GM18511 (cell line): ENCODE results near the gene GMCL1.
"Not testable (repeated sequence)": the region's sequence is repeated elsewhere in the genome, so short reads cannot be mapped to it uniquely, and the experiment has no call there.

Source experiments
- ATAC-seq: cut with Tn5 transposase; IDR thresholded peaks from one replicate; pipeline ENCODE4 v1.9.1; 2021; ENCODE audit warnings: mild to moderate bottlenecking, moderate library complexity; ENCODE audit not compliant: unreplicated experiment

GMCL1 gene

DNA sequence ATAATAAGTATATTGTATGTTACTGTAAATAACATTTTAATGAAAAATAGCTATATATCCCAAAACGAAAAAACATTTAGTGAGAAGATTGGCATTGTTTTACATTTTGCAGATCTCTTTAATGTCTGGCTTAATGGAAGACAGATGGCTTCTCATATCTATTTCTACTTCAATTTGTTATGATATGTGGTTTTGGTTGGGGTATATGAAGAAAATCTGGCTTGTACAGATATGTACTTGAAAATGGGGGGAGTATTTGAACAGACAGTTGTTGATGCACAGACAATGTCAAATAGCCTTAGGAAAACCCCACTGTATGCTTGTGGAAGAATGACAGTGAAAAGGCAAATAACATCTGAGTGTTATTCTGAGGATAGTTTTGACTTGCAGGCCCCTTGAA, 23.6 kb upstream of the GMCL1 start:
- ATAC-seq: no peak

- no peak for ATAC-seq
Measured at GRCh38 chr2:69807821-69808540, 21.5 kb upstream of the GMCL1 start.

DNA sequence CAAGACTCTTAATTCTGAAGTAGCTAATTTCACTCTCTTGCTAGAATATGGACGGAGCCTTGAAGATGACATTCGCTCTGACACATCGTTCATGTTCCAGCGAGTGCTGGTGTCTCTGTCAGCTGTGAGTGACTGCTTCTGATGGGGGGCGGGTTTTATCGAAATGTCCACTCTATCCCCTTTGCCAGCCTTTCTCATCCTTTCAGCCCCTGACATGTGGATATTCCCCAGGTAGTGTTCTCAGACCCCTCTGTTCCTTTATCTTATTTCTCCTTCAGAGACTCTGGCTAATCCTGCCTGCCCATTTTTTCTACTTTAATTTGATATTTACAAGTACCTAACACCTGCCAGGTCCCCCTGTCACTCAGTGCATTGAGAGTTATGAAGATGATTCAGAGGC, 18.9 kb upstream of the GMCL1 start:
- no peak for ATAC-seq

DNA sequence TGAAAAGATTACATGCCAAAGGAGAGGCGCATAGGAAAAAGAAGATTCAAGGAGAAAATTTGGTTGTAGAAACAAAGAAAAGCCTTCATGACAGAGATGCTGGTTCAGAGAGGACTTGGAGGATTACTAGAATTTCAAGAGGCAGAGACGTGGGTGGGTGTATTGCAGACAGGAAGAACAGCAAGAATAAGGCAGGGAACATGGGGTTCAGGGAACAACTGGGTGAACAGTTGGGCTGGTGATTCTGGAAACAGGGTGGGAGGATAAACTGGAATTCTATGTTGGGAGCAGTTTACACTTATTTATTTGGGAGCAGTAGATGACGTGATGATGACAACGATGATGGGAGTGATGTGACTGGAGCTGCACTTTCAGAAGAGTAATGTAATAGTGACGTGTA, 18.4 kb upstream of the GMCL1 start:
- no peak for ATAC-seq

DNA sequence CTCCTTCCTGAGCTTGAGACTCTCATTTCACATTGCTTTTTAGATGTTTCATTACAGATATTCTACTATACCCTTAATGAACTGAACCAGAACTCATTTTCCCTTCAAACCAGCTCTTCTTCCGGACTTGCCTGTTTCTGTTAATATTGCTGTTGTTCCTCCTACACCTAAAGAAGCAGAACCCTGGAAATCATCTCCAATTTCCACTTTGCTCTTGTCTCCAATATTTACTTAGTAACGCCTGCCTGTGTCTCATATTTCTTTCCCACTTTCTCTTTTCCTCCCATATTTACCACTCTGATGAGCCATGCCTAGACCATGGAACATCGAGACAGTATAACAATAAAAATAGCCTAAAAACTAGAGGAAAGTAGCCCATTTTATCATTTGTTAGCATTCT, 17.9 kb upstream of the GMCL1 start:
- no peak for ATAC-seq

GRCh38 chr2:69815717-69816116, 13.7 kb upstream of the GMCL1 start:
- ATAC-seq: no peak

- no peak for ATAC-seq
Measured at GRCh38 chr2:69816923-69817542, 12.4 kb upstream of the GMCL1 start.

GRCh38 chr2:69817729-69818501, 11.5 kb upstream of the GMCL1 start:
- ATAC-seq: no peak

GRCh38 chr2:69827796-69828540, 1.5 kb upstream of the GMCL1 start:
- ATAC-seq: no peak

GRCh38 chr2:69828938-69829255, 563 bp upstream of the GMCL1 start:
- ATAC-seq: no peak

GRCh38 chr2:69830045-69830905, 815 bp downstream of the GMCL1 start:
- ATAC-seq: peak; percentile 41

DNA sequence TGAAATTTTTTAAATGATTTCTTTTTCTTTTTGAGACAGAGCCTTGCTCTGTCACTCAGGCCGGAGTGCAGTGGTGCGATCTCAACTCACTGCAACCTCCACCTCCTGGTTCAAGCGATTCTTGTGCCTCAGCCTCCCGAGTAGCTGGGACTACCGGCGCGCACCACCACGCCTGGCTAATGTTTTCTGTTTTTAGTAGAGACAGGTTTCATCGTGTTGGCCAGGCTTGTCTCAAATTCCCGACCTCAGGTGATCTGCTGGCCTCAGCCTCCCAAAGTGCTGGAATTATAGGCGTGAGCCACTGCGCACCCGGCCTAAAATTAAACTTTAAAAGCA, 1.4 kb downstream of the GMCL1 start:
- ATAC-seq: not testable (repeated sequence)

- ATAC-seq: no peak
Measured at GRCh38 chr2:69831354-69831905, 2.0 kb downstream of the GMCL1 start.

GRCh38 chr2:69833752-69834151, 4.3 kb downstream of the GMCL1 start:
- no peak for ATAC-seq

DNA sequence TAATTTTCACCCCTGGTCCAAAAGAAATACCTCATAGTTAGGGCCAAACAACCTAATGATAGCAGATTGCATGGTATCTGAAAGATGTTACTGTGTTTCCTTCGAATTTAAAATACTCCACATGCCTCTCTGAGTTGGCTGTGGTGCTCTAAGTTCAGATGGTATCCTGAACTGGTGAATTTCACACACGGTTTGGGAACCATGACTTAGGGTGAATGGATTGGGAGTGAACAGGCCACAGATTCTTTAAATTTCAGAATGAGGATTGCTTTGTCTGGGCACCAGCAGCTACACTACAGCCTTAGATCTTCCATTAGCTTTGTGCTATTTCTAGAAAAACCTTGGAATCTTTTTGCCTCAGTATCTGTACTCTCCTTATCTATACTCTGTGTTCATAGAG, 6.2 kb downstream of the GMCL1 start:
- ATAC-seq: no peak

GRCh38 chr2:69836316-69836715, 6.9 kb downstream of the GMCL1 start:
- no peak for ATAC-seq

DNA sequence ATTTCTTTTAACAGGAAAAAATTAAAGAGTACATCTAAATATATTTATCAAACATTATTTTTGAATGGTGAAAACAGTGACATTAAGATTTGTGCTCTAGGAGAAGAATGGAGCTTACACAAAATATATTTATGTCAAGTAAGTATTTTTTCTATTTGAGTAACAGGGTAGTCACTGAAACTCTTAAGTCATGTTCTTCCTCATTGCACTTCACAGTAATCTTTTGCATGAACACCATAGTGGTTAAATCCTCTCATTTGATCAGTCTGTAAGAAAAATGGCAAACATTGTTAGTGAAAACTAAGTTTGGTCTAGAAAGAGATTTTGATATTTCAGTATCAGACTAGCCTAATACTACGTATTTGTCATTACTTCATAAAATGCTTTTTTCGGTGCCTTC, 8.1 kb downstream of the GMCL1 start:
- ATAC-seq: no peak

- no peak for ATAC-seq
Measured at GRCh38 chr2:69843993-69844392, 14.5 kb downstream of the GMCL1 start.

GRCh38 chr2:69844560-69844959, 15.1 kb downstream of the GMCL1 start:
- ATAC-seq: no peak
